Subcutaneous adipose tissue (tissue), 4 donors: ENCODE results near the gene RAB27A. TPM values are rescaled to one million over a fixed set of nuclear protein-coding genes. Genes with fewer than 3 reads are reported as not detected.

Experiments used
- CTCF ChIP-seq: fragments of 450-650 bp; IDR thresholded peaks from one replicate; pipeline ENCODE4 v1.5.1; 2016; ENCODE audit warnings: low read depth, mild to moderate bottlenecking, control low read depth, antibody characterized with exemption, moderate library complexity
- total RNA-seq, 4 donors: library from RNA; depleted of rRNA; stranded (reverse); fragments of >200 nt; gene quantifications; one replicate each; pipeline ENCODE4 v1.1.0, GENCODE V29; 2016

RAB27A gene
- total RNA-seq, 4 donors from 2014 or later = 6.6 to 16.5 (median 10.5) TPM

- no peak for TF ChIP-seq CTCF
Measured at GRCh38 chr15:55279100-55279745, 10.4 kb downstream of the RAB27A start.

- TF ChIP-seq CTCF = no peak
Measured at GRCh38 chr15:55277715-55278114, 11.9 kb downstream of the RAB27A start.

GRCh38 chr15:55277116-55277564 lies 12.5 kb downstream of the RAB27A start:
- no peak for TF ChIP-seq CTCF

GRCh38 chr15:55276324-55276723 lies 13.3 kb downstream of the RAB27A start:
- TF ChIP-seq CTCF = no peak

- no peak for TF ChIP-seq CTCF
Measured at GRCh38 chr15:55270291-55270690, 19.3 kb downstream of the RAB27A start.

- TF ChIP-seq CTCF = no peak
Measured at GRCh38 chr15:55268176-55268695, 21.4 kb downstream of the RAB27A start.

GRCh38 chr15:55267401-55268175 lies 22.0 kb downstream of the RAB27A start:
- no peak for TF ChIP-seq CTCF
